Measurements from ENCODE around the gene TMCC2. TPM values are rescaled to one million over a fixed set of nuclear protein-coding genes. Genes with fewer than 3 reads are reported as not detected.

The TMCC2 gene
- total RNA-seq, 1 donor from 2014 or later = 6.8 TPM

DNA sequence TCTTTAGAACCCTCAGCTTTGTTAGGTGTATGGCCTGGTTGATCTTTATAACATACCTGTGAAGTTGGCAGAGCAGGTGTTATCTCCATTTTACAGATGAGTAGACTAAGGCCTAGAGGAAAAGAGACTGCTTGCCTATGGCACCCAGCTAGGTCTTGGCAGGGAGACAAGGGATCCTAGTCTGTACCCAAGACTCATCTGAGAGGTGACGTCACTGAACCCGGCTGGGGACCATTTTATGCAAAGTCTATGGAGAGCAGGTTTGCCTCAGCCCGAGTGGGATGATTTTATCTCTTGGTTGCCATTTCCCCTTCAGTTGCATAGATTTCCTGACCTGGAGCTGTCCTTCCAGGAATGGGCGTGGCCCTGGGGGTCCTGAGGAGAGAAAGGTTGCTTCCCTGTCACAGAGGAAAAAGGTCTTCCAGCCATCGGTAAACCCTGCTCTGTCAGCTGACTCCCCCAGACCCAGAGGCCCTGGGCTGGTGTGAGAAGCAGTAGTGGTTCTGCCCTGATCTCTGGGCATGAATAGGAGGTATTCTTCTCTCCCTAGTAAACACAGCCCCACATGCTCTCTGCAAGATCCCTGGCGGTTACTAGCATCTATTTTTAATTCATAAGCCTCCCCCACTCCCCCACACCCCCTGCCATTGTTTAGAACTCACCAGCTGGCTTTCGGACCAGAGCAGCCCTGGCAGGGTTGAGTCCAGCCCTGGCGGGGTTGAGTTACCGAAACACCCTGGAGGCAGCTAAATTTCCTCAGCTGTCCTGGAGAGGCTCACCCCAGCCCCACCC lies 19.6 kb downstream of the TMCC2 start:
- H3K27ac Mint-ChIP-seq = peak overlapping the region; percentile 93
- H3K4me3 Mint-ChIP-seq = no peak overlapping the region
- H3K27me3 Mint-ChIP-seq (ENCODE audit: low read depth) = no peaks in the 10 kb centered on the region
- H3K9me3 Mint-ChIP-seq = no peaks in the 10 kb centered on the region
- peaks cover 58% of the 10 kb centered on the region for H3K4me1 Mint-ChIP-seq
- TF ChIP-seq CTCF (IDR thresholded peaks at IDR 0.05; ENCODE audit: unreplicated experiment) = no peak
- H3K36me3 Mint-ChIP-seq = peaks cover 4% of the 10 kb centered on the region
- no peak for DNase-seq (ENCODE audit: low spot score in 2 of 2, unreplicated experiment in 2 of 2)

GRCh38 chr1:205248793-205249601 lies 21.3 kb downstream of the TMCC2 start:
- DNase-seq (ENCODE audit: low spot score in 2 of 2, unreplicated experiment in 2 of 2) = peak; percentile 46 to 65
- H3K36me3 Mint-ChIP-seq = no peaks in the 10 kb centered on the region
- TF ChIP-seq CTCF (IDR thresholded peaks at IDR 0.05; ENCODE audit: unreplicated experiment) = no peak
- H3K9me3 Mint-ChIP-seq = no peaks in the 10 kb centered on the region
- peak overlapping the region; percentile 2 for H3K4me3 Mint-ChIP-seq
- H3K27ac Mint-ChIP-seq = peak overlapping the region; percentile 72
- H3K4me1 Mint-ChIP-seq = peaks cover 58% of the 10 kb centered on the region
- no peaks in the 10 kb centered on the region for H3K27me3 Mint-ChIP-seq (ENCODE audit: low read depth)

DNA sequence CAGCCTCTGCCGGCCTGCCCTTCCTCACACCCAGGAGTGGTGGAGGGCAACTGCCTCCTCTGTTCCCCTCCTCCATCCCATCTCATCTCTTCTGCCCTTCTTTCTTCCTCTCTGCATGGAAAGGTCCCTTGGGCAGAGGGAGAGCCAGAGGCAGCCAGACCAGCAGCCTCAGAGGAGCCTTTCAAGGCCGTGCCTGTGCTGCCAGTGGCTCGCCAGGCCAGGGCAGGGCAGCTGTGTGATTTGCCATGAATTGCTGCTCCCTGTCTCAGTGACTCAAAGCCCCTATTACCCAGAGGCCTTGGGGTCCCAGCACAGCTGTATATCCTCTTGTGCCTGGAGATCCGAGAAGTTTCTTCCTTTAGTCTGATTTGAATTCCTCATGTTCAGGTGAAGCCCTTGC lies 21.9 kb downstream of the TMCC2 start:
- H3K36me3 Mint-ChIP-seq = no peaks in the 10 kb centered on the region
- no peak overlapping the region for H3K4me3 Mint-ChIP-seq
- H3K27me3 Mint-ChIP-seq (ENCODE audit: low read depth) = no peaks in the 10 kb centered on the region
- H3K27ac Mint-ChIP-seq = peak overlapping the region; percentile 72
- H3K9me3 Mint-ChIP-seq = no peaks in the 10 kb centered on the region
- DNase-seq (ENCODE audit: low spot score in 2 of 2, unreplicated experiment in 2 of 2) = no peak
- TF ChIP-seq CTCF (IDR thresholded peaks at IDR 0.05; ENCODE audit: unreplicated experiment) = no peak
- H3K4me1 Mint-ChIP-seq = peaks cover 58% of the 10 kb centered on the region

DNA sequence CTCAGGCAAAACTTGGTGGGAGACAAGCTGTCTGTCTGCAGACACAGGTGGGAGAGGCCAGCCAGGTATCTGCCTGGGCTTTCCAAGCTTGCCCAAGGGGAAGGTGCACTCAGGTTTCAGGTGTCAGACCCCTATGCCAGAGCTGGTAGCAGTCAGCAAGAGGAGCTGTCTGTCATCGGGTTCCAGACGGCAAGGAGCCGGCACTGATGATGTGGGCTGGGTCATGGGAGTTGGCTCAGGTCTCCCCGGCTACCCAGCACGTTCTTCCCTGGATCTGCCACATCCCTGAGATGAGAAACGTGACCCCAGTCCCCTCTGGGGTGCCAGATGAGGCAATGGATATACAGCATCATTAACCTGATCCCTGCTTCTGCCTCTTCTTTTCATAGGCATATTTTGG lies 23.0 kb downstream of the TMCC2 start:
- TF ChIP-seq CTCF (IDR thresholded peaks at IDR 0.05; ENCODE audit: unreplicated experiment) = no peak
- Mint-ChIP-seq H3K36me3 (no peaks in the 10 kb centered on the region), H3K4me3 (no peak overlapping the region), H3K27ac (peak overlapping the region; percentile 63), H3K9me3 (no peaks in the 10 kb centered on the region), H3K4me1 (peaks cover 58% of the 10 kb centered on the region), H3K27me3 (ENCODE audit: low read depth) (no peaks in the 10 kb centered on the region)
- DNase-seq (ENCODE audit: low spot score in 2 of 2, unreplicated experiment in 2 of 2) = no peak

DNA sequence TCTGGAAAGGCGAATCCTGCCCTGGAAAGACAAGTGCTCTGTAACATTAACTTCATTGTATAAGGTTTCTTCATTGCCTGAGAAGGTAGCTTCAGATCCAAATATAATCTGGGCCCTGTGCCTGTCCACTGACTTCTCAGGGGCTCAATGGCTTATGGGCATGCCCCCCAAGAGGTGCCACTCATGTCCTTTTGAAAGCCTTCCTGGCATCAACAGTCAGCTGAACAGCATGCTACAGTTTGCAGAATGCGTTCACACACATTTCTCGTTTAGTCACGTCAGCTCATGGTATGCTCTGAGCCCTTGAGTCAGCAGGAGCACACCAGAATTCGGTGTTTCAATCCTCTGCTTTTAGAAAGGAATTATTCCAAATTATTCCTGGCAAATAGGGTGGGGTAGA lies 23.8 kb downstream of the TMCC2 start:
- Mint-ChIP-seq H3K9me3 (no peaks in the 10 kb centered on the region), H3K4me3 (no peak overlapping the region), H3K36me3 (no peaks in the 10 kb centered on the region), H3K4me1 (peaks cover 51% of the 10 kb centered on the region), H3K27ac (peak overlapping the region; percentile 64), H3K27me3 (ENCODE audit: low read depth) (no peaks in the 10 kb centered on the region)
- DNase-seq (ENCODE audit: low spot score in 2 of 2, unreplicated experiment in 2 of 2) = no peak
- no peak for TF ChIP-seq CTCF (IDR thresholded peaks at IDR 0.05; ENCODE audit: unreplicated experiment)
